Activated gamma-delta T cell treated with Interleukin-2 at 50 U/mL for 16 hours (primary cell): ENCODE measurements around the gene CERS4.
A peak's percentile ranks its signal among the peaks of the same experiment; 100 is the strongest.
"Not testable (repeated sequence)": the region's sequence is repeated elsewhere in the genome, so short reads cannot be mapped to it uniquely, and the experiment has no call there.

ENCODE experiments used
- DNase-seq: peaks from one replicate; pipeline ENCODE4 v3.0.0-alpha.2; 2020

CERS4 gene

GRCh38 chr19:8244442-8244841 lies 35.3 kb downstream of the CERS4 start:
- DNase-seq: no peak

- no peak for DNase-seq
These were observed 37.0 kb downstream of the CERS4 start for GRCh38 chr19:8245869-8246835.

- not testable (repeated sequence) for DNase-seq
These were observed 38.1 kb downstream of the CERS4 start for GRCh38 chr19:8247129-8247890.

- DNase-seq: no peak
These were observed 39.5 kb downstream of the CERS4 start for GRCh38 chr19:8248348-8249328.

- DNase-seq: no peak
These were observed 41.4 kb downstream of the CERS4 start for GRCh38 chr19:8250596-8250995.

GRCh38 chr19:8251025-8251472 lies 41.9 kb downstream of the CERS4 start:
- DNase-seq: no peak

GRCh38 chr19:8252922-8253589 lies 43.9 kb downstream of the CERS4 start:
- peak; percentile 86 for DNase-seq

GRCh38 chr19:8253678-8254077 lies 44.5 kb downstream of the CERS4 start:
- no peak for DNase-seq

- DNase-seq: no peak
These were observed 45.3 kb downstream of the CERS4 start for GRCh38 chr19:8254286-8255001.

GRCh38 chr19:8255426-8256125 lies 46.4 kb downstream of the CERS4 start:
- DNase-seq: no peak

GRCh38 chr19:8256276-8257051 lies 47.3 kb downstream of the CERS4 start:
- no peak for DNase-seq

GRCh38 chr19:8257052-8257443 lies 47.9 kb downstream of the CERS4 start:
- DNase-seq: no peak

GRCh38 chr19:8259142-8259921 lies 50.2 kb downstream of the CERS4 start:
- no peak for DNase-seq

- DNase-seq: no peak
These were observed 50.7 kb downstream of the CERS4 start for GRCh38 chr19:8259922-8260247.

GRCh38 chr19:8261347-8261746 lies 52.2 kb downstream of the CERS4 start:
- no peak for DNase-seq

GRCh38 chr19:8261881-8262280 lies 52.7 kb downstream of the CERS4 start:
- DNase-seq: no peak

- DNase-seq: no peak
These were observed 53.3 kb downstream of the CERS4 start for GRCh38 chr19:8262431-8262830.

- DNase-seq: not testable (repeated sequence)
These were observed 55.1 kb downstream of the CERS4 start for GRCh38 chr19:8264248-8264647.

GRCh38 chr19:8265872-8266271 lies 56.7 kb downstream of the CERS4 start:
- DNase-seq: no peak
